Ishikawa (cell line): ENCODE results near the gene ZMIZ1.

Experiments used
- CEBPB ChIP-seq: IDR thresholded peaks from 2 replicates; pipeline ENCODE4 v1.6.1; 2012
- CREB1 ChIP-seq: IDR thresholded peaks from 2 replicates; pipeline ENCODE4 v1.6.1; 2012; ENCODE audit warnings: low read depth
- EGR1 ChIP-seq: IDR thresholded peaks from 2 replicates; pipeline ENCODE4 v1.6.1; 2012
- EP300 ChIP-seq: IDR thresholded peaks from 2 replicates; pipeline ENCODE4 v1.6.1; 2012; ENCODE audit warnings: borderline replicate concordance
- RAD21 ChIP-seq: IDR thresholded peaks from 2 replicates; pipeline ENCODE4 v1.6.1; 2012; ENCODE audit warnings: low read depth
- REST ChIP-seq: IDR thresholded peaks from 2 replicates; pipeline ENCODE4 v1.6.1; 2012; ENCODE audit warnings: low read depth, mild to moderate bottlenecking
- TAF1 ChIP-seq: IDR thresholded peaks from 2 replicates; pipeline ENCODE4 v1.6.1; 2012; ENCODE audit warnings: low read depth, mild to moderate bottlenecking
- TCF12 ChIP-seq: IDR thresholded peaks from 2 replicates; pipeline ENCODE4 v1.6.1; 2012; ENCODE audit warnings: low read depth
- TEAD4 ChIP-seq: IDR thresholded peaks from 2 replicates; pipeline ENCODE4 v1.6.1; 2012
- USF1 ChIP-seq: IDR thresholded peaks from 2 replicates; pipeline ENCODE4 v1.6.1; 2012
- YY1 ChIP-seq: IDR thresholded peaks from 2 replicates; pipeline ENCODE4 v1.6.1; 2012; ENCODE audit warnings: low read depth
- ZBTB7A ChIP-seq: IDR thresholded peaks from 2 replicates; pipeline ENCODE4 v1.6.1; 2012; ENCODE audit warnings: low read depth
- TF ChIP-seq, protein P1 (sequence below): IDR thresholded peaks from 2 replicates; pipeline ENCODE4 v1.6.1; 2012

DNA sequence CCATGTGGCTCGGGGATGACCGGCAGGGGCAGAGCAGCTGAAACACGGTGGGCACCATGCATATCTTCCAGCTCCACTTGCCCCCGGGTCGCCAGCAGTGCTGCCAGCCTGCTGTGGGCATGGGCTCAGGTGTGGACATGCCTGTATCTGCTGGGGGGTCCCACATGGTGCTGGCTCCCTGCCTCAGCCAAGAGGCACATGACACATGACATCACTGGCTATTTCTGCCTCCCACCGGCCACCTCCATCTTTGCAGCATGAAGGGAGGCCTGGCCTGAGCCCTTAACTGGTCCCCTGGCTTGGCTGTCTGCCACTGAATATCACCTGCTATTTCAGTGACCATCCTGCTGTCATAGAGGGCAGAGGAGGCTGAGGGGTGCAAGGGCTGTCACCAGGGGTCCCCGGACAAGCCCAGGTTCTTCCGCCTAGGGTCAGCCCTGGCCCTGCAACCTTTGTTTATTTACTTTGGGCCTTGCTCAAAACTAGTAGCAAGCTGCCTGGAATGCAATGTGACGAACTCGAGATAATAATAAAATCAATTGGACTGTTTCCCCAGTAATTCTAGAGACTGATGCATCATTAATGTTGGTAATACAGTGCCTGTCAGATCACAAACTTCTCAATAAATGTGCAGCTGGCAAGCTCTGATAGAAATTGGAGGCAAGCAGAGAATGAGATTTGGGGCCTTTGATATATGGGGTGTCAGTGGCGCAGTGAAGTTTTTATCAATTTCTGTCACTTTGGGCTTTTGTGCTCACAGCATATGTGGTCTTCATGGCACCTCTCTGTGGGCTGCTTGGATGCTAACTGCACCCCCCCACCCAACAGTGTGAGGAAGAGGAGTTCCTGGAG, 28.5 kb downstream of the ZMIZ1 start:
- TF ChIP-seq TAF1 = no peak
- no peak for TF ChIP-seq TEAD4
- no peak for TF ChIP-seq CREB1
- TF ChIP-seq YY1 = no peak
- TF ChIP-seq REST = no peak
- no peak for TF ChIP-seq EP300
- no peak for TF ChIP-seq RAD21
- no peak for TF ChIP-seq TCF12
- TF ChIP-seq, protein P1, sequence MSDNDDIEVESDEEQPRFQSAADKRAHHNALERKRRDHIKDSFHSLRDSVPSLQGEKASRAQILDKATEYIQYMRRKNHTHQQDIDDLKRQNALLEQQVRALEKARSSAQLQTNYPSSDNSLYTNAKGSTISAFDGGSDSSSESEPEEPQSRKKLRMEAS = no peak
- TF ChIP-seq ZBTB7A = peak; percentile 70; the same call in 1 of the 2 replicates
- no peak for TF ChIP-seq EGR1
- TF ChIP-seq CEBPB = no peak
- no peak for TF ChIP-seq USF1
